A549 (cell line): ENCODE results near the gene ZNF732.

Experiments
- CBX2 ChIP-seq: fragments of 200-600 bp; sonication (generic); IDR thresholded peaks from 2 replicates; pipeline ENCODE4 v1.6.1; 2016; ENCODE audit warnings: low read depth, mild to moderate bottlenecking, borderline replicate concordance
- CEBPB ChIP-seq, 2 experiments: fragments of >200 bp in 1 of 2; sonication (Bioruptor Twin) in 1 of 2; formaldehyde crosslinking in 1 of 2; IDR thresholded peaks; 2 replicates each; pipeline ENCODE4 v1.6.1; 2012 to 2016
- CTCF ChIP-seq: fragments of >200 bp; sonication (Bioruptor Twin); formaldehyde crosslinking; IDR thresholded peaks from 3 replicates; pipeline ENCODE4 v1.5.1; 2016
- E2F6 ChIP-seq: IDR thresholded peaks from 2 replicates; pipeline ENCODE4 v1.6.1; 2012; ENCODE audit warnings: low read depth, borderline replicate concordance
- EP300 ChIP-seq, 2 experiments: fragments of >200 bp; sonication (Bioruptor Twin); formaldehyde crosslinking; IDR thresholded peaks; 2 replicates in 1 of 2; 3 replicates in 1 of 2; pipeline ENCODE4 v1.6.1; 2016 to 2017
- MAFK ChIP-seq: fragments of 450-650 bp; IDR thresholded peaks from 2 replicates; pipeline ENCODE4 v1.6.1; 2014; ENCODE audit not compliant: partially characterized antibody
- MAX ChIP-seq: IDR thresholded peaks from 2 replicates; pipeline ENCODE4 v1.6.1; 2012
- MYC ChIP-seq: IDR thresholded peaks from 2 replicates; pipeline ENCODE4 v1.6.1; 2012; ENCODE audit warnings: mild to moderate bottlenecking, inconsistent platforms, low read length, improper control_type of control experiment, borderline replicate concordance
- PHF8 ChIP-seq: fragments of 200-600 bp; sonication (generic); IDR thresholded peaks from 2 replicates; pipeline ENCODE4 v1.6.1; 2016; ENCODE audit warnings: low read depth, mild to moderate bottlenecking, antibody characterized with exemption, moderate library complexity, borderline replicate concordance
- POLR2A ChIP-seq: IDR thresholded peaks from 2 replicates; pipeline ENCODE4 v1.6.1; 2012; ENCODE audit warnings: mild to moderate bottlenecking, low read length
- RCOR1 ChIP-seq: fragments of 150-350 bp; IDR thresholded peaks from 2 replicates; pipeline ENCODE4 v1.6.1; 2014; ENCODE audit warnings: antibody characterized with exemption, low read length, low read depth
- ZSCAN20 ChIP-seq: fragments of 250-450 bp; sonication (Bioruptor Pico); IDR thresholded peaks from 2 replicates; pipeline ENCODE4 v1.8.0; 2022; ENCODE audit warnings: mild to moderate bottlenecking, moderate library complexity
- TF ChIP-seq, protein P1 (sequence below): fragments of 200-600 bp; sonication (generic); IDR thresholded peaks from 2 replicates; pipeline ENCODE4 v1.6.1; 2016; ENCODE audit warnings: antibody characterized with exemption, mild to moderate bottlenecking, moderate library complexity

DNA sequence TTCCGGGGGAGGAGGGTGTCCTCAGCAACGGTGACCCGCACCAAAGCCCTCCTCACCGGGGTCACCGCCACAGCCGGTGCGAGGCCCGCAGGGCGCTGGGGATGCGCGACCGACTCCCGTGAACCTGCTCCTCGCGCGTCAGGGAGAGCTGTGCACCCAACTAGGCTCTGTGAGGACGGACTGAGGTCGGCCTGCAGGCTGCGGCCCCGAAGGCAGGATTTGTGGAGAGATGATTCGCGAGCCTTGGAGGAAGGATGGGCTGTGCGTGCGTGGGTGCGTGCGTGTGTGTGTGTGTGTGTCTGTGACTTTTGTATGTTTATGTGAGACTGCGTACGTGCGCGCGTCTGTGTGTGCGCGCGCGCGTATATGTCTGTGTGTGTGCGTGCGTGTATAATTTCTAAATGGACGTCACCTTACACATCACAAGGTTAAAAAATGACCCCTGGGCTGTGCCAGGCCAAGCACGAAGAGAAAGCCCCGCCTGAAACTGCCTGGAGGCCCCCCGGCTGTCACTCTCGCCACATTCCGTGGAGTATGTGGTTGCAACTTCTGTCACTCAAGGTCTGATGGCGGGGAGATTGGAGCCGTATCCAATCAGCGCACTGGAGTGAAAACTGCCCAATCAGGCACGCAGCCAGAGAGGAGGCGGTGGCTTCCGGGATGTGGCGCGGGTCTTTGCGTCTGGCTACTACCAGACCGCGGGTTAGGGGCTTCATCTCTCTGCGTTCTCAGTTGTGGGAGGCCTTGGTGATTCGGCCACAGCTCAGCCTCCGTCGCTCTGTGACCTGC, 32.1 kb upstream of the ZNF732 start, which contains the start of gene ZNF141:
- TF ChIP-seq E2F6: peak; percentile 32; the same call in 1 of the 2 replicates
- TF ChIP-seq PHF8: no peak
- TF ChIP-seq, protein P1, sequence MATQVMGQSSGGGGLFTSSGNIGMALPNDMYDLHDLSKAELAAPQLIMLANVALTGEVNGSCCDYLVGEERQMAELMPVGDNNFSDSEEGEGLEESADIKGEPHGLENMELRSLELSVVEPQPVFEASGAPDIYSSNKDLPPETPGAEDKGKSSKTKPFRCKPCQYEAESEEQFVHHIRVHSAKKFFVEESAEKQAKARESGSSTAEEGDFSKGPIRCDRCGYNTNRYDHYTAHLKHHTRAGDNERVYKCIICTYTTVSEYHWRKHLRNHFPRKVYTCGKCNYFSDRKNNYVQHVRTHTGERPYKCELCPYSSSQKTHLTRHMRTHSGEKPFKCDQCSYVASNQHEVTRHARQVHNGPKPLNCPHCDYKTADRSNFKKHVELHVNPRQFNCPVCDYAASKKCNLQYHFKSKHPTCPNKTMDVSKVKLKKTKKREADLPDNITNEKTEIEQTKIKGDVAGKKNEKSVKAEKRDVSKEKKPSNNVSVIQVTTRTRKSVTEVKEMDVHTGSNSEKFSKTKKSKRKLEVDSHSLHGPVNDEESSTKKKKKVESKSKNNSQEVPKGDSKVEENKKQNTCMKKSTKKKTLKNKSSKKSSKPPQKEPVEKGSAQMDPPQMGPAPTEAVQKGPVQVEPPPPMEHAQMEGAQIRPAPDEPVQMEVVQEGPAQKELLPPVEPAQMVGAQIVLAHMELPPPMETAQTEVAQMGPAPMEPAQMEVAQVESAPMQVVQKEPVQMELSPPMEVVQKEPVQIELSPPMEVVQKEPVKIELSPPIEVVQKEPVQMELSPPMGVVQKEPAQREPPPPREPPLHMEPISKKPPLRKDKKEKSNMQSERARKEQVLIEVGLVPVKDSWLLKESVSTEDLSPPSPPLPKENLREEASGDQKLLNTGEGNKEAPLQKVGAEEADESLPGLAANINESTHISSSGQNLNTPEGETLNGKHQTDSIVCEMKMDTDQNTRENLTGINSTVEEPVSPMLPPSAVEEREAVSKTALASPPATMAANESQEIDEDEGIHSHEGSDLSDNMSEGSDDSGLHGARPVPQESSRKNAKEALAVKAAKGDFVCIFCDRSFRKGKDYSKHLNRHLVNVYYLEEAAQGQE: no peak
- no peak for TF ChIP-seq CTCF
- no peak for TF ChIP-seq RCOR1
- TF ChIP-seq POLR2A: peak; percentile 57
- TF ChIP-seq CBX2: no peak
- no peak for TF ChIP-seq CEBPB (IDR thresholded peaks at IDR 0.05)
- TF ChIP-seq ZSCAN20: no peak
- peak; percentile 27 for TF ChIP-seq MAFK
- peak; percentile 43; the same call in 1 of the 2 replicates for TF ChIP-seq MAX
- no peak for TF ChIP-seq MYC
- no peak for TF ChIP-seq EP300 (IDR thresholded peaks at IDR 0.05)
